ES-I3 (cell line): ENCODE data around the gene ALDH4A1.
"Not testable (repeated sequence)": the region's sequence is repeated elsewhere in the genome, so short reads cannot be mapped to it uniquely, and the experiment has no call there.

Experiments
- H3K36me3 ChIP-seq: 2 replicates; pipeline ENCODE4 v1.6.1; 2013; ENCODE audit warnings: mild to moderate bottlenecking, low read length, control low read depth, moderate library complexity; ENCODE audit not compliant: insufficient read depth
- H3K4me1 ChIP-seq: 2 replicates; pipeline ENCODE4 v1.6.1; 2013; ENCODE audit warnings: mild to moderate bottlenecking, control low read depth, low read length; ENCODE audit not compliant: insufficient read depth
- H3K9ac ChIP-seq: 2 replicates; pipeline ENCODE4 v1.6.1; 2013; ENCODE audit warnings: low read depth, mild to moderate bottlenecking, low read length, moderate library complexity
- H3K9me3 ChIP-seq: 2 replicates; pipeline ENCODE4 v1.6.1; 2013; ENCODE audit warnings: mild to moderate bottlenecking, low read length, moderate library complexity; ENCODE audit not compliant: control insufficient read depth, insufficient read depth

Gene ALDH4A1

GRCh38 chr1:18874036-18874435 is 28.3 kb downstream of the ALDH4A1 start:
- H3K9ac ChIP-seq, result no peak overlapping the region
- 0 out of 2 replicates have a peak, but pooled peaks cover 5% of the 10 kb centered on the region for H3K4me1 ChIP-seq
- no peaks in the 10 kb centered on the region for H3K9me3 ChIP-seq
- no peaks in the 10 kb centered on the region for H3K36me3 ChIP-seq

DNA sequence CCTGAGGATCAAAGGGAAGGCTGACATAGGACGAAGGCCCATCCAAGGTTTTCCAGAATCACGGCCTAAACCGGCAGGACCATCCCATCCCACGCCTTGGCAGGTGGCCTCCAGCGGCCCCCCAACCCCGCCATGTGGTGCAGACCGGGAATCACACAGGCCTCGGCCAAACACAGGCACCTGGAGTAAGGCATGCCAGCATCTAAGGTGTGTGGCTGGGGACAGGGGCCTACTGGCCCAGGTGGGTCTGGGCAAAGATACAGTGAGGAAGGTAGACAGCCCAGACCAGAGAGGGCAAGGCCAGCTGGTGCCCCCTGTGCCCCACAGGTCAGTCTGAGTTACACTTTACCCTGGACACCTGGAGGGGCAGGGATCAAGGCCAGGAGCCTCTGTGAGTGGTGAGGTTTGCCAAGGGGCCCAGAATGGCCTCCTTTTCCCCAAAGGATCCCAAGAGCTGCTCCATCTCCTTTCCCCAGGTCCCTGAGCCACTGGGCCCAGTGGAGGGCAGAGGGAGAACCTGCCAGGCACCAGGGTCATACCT is 30.2 kb downstream of the ALDH4A1 start:
- Histone ChIP-seq H3K36me3 (no peaks in the 10 kb centered on the region), H3K4me1 (0 out of 2 replicates have a peak, but pooled peaks cover 5% of the 10 kb centered on the region), H3K9ac (no peak overlapping the region), H3K9me3 (no peaks in the 10 kb centered on the region)

GRCh38 chr1:18871401-18872070 is 30.8 kb downstream of the ALDH4A1 start:
- no peak overlapping the region for H3K9ac ChIP-seq
- H3K36me3 ChIP-seq, result no peaks in the 10 kb centered on the region
- H3K9me3 ChIP-seq, result no peaks in the 10 kb centered on the region
- H3K4me1 ChIP-seq, result 0 out of 2 replicates have a peak, but pooled peaks cover 5% of the 10 kb centered on the region

DNA sequence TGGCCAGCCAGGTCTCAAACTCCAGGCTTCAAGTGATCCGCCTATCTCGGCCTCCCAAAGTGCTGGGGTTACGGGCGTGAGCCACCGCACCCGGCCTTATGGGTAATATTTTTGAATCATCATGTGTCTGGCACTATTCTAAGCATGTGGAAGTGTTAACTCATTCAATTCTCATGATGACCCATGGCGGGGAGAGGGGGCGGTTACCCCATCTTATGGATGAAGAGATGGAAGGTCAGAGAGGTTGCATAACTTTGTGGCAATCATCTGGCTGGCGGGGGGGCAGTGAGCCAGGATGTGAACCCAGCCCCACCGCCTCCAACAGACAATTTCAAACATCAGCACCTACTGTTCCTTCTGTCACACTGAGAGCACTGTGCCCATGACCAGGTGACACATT is 31.4 kb downstream of the ALDH4A1 start:
- 0 out of 2 replicates have a peak, but pooled peaks cover 5% of the 10 kb centered on the region for H3K4me1 ChIP-seq
- H3K36me3 ChIP-seq, result no peaks in the 10 kb centered on the region
- no peaks in the 10 kb centered on the region for H3K9me3 ChIP-seq
- H3K9ac ChIP-seq, result no peak overlapping the region

- H3K4me1 ChIP-seq, H3K9me3 ChIP-seq, H3K36me3 ChIP-seq, H3K9ac ChIP-seq: not testable (repeated sequence)
Measured at GRCh38 chr1:18870595-18870865, 31.8 kb downstream of the ALDH4A1 start.

GRCh38 chr1:18869847-18870594 is 32.3 kb downstream of the ALDH4A1 start:
- Histone ChIP-seq H3K36me3 (no peaks in the 10 kb centered on the region), H3K9me3 (no peaks in the 10 kb centered on the region), H3K4me1 (0 out of 2 replicates have a peak, but pooled peaks cover 5% of the 10 kb centered on the region), H3K9ac (no peak overlapping the region)

DNA sequence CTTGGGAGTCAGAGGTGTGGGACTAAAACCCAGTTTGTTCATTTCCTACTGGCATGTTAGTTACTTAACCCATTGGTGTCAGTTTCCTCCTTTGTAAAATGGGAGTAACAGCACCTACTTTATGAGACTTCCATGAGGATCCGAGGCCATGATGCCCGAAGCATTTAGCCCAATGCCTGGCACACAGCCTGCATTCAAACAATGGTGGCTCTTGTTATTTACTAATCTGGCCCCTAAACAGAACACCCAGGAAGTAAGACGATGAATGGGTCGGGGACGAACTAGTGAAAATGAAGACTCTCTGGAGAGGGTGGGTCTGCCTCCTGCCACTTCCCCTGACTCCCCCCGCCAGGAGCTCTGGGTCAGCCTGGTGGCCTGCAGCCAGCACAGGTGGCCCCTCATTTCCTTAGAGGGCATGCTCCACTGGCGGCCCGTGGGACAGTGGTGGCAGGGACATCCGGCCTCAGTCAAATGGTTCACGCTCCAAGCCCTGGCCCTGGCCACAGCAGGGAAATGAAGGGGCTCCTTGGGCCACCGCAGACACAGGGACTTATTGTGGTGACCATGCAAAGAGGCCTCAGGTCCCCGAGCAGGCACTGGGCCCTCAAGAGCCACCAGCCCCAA is 33.4 kb downstream of the ALDH4A1 start:
- Histone ChIP-seq H3K9ac (no peak overlapping the region), H3K9me3 (no peaks in the 10 kb centered on the region), H3K36me3 (no peaks in the 10 kb centered on the region), H3K4me1 (0 out of 2 replicates have a peak, but pooled peaks cover 5% of the 10 kb centered on the region)

DNA sequence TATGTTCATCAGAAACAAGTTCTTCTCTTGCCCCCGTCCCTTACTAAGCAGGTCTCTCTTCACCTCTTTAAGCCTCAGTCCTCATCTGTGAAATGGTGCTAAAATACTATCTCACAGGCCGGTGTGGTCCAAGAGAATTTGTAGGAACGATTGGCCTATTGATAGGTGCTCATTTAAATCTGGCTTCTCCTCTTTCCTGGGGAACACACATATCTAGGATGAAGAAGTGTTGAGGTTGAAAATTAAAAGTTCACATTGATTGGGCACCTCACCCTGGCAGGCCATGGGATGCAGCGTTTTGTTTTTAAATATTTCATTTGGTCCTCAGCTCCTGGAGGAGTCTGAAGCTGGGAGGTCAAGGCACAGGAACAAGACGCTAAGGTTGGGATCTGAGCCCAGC is 34.0 kb downstream of the ALDH4A1 start:
- H3K9me3 ChIP-seq, result no peaks in the 10 kb centered on the region
- H3K36me3 ChIP-seq, result no peaks in the 10 kb centered on the region
- H3K9ac ChIP-seq, result no peak overlapping the region
- H3K4me1 ChIP-seq, result 0 out of 2 replicates have a peak, but pooled peaks cover 5% of the 10 kb centered on the region

GRCh38 chr1:18866846-18867245 is 35.5 kb downstream of the ALDH4A1 start:
- Histone ChIP-seq H3K4me1 (0 out of 2 replicates have a peak, but pooled peaks cover 5% of the 10 kb centered on the region), H3K9me3 (no peaks in the 10 kb centered on the region), H3K9ac (no peak overlapping the region), H3K36me3 (no peaks in the 10 kb centered on the region)

GRCh38 chr1:18866314-18866713 is 36.0 kb downstream of the ALDH4A1 start:
- Histone ChIP-seq H3K9me3 (no peaks in the 10 kb centered on the region), H3K9ac (no peak overlapping the region), H3K36me3 (no peaks in the 10 kb centered on the region), H3K4me1 (0 out of 2 replicates have a peak, but pooled peaks cover 5% of the 10 kb centered on the region)

DNA sequence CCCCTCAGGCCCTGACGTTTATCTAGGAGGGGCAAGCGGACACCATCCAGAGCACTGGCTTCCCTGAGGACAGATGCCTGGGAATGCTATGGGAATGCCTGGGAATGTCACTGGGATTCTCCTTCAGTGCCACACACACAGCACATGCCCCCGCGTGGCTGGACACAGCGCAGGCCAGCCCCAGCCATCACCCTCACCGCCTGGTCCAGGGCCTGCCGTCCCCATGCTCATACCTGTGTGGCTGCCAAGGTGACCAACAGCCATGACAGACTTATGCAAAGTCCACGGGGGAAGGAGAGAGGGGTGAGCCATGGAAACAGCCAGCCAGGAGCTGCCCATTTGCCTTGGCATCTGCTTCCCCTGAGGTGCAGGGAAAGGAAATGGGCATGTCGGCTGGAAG is 37.2 kb downstream of the ALDH4A1 start:
- H3K4me1 ChIP-seq, result 0 out of 2 replicates have a peak, but pooled peaks cover 4% of the 10 kb centered on the region
- no peak overlapping the region for H3K9ac ChIP-seq
- H3K36me3 ChIP-seq, result no peaks in the 10 kb centered on the region
- H3K9me3 ChIP-seq, result no peaks in the 10 kb centered on the region

DNA sequence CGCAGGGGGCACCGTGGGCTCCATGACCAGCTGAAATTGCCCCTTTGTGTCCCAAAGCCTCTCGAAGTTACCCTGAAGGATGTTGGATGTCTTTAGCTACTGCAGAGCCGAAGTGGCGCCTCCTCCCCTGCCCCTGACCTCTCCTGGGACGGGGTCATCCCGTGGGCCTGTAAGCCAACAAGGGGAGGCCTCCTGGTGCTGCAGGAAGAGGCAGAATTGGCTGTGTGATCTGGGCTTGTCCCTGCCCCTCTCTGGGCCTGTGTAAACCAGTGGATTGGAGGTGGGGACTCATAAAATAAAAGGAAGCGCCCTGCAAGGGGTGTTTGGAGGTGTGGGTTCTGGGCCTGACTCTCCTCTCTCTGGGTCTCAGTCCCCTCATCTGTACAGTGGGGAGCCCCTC is 40.8 kb downstream of the ALDH4A1 start:
- no peaks in the 10 kb centered on the region for H3K36me3 ChIP-seq
- H3K9ac ChIP-seq, result no peak overlapping the region
- H3K9me3 ChIP-seq, result no peaks in the 10 kb centered on the region
- H3K4me1 ChIP-seq, result no peaks in the 10 kb centered on the region

DNA sequence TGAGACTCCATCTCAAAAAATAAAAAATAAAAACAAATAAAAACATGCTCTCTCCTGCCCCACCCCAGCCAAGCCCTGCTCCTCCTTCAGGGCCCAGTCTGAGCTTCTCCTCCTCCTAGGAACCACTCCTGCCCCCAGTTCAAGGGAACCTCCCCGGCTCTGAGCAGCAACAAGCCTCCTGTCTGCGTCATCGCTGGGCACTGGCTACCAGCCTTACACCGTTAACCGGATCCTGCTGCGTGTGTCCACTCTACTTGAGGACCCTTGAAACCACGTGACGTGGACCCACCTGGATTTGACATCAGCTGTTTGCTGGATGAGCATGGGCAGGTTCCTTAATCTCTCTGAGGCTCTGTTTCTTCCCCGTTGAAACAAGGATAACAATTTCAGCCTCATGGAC is 41.3 kb downstream of the ALDH4A1 start:
- Histone ChIP-seq H3K9me3 (no peaks in the 10 kb centered on the region), H3K4me1 (no peaks in the 10 kb centered on the region), H3K9ac (no peak overlapping the region), H3K36me3 (no peaks in the 10 kb centered on the region)

GRCh38 chr1:18859560-18859959 is 42.8 kb downstream of the ALDH4A1 start, which contains the start of gene TAS1R2:
TSS of gene TAS1R2 (minus strand) at chr1:18859660. CDS start at chr1:18859660, 0 bp downstream.
- Histone ChIP-seq H3K9ac (no peak within 1 kb of the TSS), H3K4me1 (no peaks in the 10 kb centered on the region), H3K9me3 (no peaks in the 10 kb centered on the region), H3K36me3 (no peaks in the 10 kb centered on the region)
